ENCODE results near the gene RTL1. TPM values are rescaled to one million over a fixed set of nuclear protein-coding genes. Genes with fewer than 3 reads are reported as not detected.

The RTL1 gene
- total RNA-seq, 1 donor from 2014 or later: not detected

DNA sequence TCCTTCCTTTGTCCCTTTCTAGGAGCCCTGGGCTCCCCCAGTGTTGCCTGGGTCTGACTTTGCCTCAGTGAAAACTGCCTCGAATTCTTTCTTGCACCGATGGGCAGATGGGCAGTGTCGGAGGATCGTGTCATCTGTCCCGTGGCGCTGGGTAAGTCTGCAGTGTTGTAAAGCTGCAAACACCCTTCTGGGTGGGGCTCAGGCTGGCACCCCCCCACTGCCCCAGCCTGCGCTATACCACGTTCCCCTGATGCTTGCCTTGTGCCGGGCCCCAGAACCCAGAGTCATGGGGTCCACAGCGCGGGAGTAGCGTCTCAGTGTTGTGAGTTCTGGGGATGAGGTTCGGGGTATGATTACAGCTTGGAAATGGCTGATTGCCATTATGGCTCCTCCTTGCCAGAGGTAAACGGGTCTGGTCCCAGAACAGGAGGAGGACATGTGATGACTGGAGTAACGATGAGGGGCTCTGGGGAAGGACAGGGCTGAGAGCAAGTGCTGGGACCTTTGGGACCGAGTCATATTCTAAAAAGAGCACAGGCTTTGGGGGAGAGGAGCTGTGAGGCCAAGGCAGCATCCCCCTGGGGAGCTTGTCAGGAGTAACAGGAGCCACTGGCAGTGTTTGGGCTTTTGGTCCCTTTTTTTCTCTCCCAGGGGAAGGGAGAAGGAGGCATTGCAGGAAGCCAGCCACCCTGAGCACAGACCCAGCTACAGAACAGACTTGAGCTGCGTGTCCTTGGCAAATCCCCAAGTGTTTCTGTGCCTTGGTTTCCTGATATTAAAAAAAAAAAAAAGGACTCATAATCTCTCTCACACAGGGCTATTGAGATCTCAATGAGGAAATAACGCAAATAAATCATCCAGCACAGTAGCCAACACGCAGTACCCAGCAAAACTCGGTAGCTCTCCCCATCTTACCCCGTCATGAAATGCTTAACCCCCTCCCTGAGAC is 4.3 kb downstream of the RTL1 start:
- intact Hi-C loops (cut with micrococcal nuclease): no loop called here

DNA sequence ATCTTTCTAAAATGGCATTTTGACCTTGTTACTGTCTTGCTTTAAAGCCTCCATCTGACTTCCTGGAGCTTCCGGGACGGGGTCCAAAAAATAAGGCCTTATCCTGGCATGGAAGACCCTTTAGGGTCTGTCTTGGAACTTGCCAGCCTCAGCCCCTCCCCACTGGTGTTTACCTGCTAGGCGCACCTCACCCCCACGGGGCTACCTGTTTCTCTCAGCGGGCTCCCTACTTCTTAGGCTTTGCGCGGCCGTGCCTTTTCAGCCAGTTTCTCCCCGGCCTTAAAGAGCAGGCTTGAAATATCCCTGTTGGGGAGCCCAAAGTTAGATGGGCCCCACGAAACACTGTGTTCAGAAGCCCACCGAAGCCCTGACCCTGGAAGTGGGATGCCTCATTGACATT is 5.1 kb downstream of the RTL1 start:
- intact Hi-C loops (cut with micrococcal nuclease): no loop called here

DNA sequence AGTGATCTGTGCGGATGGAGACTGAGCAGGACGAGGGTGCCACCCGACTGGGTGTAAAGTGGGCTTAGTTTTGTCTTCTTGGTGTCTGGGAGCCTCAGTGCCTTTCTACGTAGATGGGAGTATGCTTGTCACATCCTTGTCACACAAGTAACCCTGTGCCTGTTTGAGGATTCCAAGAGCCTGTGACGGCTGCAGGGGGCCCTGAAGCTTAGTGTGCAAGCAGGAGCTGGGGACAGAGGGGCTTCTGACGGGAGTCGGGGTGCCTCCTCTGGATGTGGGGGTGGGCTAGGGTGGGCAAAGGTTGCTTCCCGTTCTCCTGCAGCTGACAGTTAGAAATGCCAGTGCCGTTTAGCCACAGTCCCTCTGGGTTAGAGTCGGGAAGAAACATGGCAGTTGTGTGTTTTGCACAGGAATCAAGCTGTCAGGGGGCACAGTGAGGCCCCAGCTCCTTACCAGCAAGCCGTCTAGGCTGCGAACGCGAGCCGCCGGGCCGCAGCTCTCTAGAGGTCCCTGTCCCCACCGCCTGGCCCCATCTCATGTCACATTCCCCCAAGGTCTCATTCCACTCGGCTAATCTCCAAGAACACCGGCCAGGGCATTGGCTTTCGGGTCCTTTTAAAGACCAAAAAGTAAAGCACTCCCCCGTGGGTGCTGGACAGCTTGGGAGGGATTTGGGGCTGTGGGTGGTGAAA is 7.0 kb downstream of the RTL1 start:
- intact Hi-C loops (cut with micrococcal nuclease): no loop called here

DNA sequence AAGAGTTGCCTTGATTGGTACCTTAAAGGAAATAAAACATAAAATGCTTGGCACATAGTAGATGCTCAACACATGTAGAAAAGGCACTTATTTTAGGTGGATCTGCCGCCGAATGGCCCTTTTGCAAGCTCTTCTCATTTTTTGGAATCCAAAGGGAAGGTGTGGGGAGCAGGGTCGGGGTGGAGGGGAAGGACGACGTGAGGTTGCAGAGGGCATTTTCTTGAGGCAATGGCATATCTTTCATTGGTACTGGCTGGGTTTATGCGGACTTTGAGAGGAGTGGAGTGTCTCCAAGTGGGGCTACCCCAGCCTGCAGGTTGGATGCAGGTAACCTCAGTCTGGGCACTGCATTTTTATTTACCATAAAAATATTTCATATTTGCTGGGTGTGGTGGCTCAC is 8.1 kb downstream of the RTL1 start:
- intact Hi-C loops (cut with micrococcal nuclease): no loop called here

DNA sequence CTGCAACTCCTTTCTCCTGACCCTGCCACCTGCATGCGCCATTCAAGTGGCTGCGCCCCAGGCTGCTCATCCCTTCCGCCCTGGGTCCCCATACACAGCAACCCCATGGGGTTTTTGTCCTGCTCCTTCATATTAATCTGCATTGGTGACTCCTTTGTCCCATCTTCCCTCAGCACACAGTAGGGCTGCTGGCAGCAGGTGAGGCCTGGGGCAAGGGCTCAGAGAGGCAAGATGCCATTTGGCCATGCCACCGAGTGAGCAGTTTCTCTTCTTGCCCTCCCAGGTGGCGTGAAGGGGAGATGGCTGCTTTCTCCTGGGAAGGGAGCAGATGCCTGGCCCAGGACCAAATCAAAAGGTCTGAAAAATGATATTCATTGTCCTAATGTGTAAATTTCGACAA is 9.1 kb downstream of the RTL1 start:
- intact Hi-C loops (cut with micrococcal nuclease): no loop called here

DNA sequence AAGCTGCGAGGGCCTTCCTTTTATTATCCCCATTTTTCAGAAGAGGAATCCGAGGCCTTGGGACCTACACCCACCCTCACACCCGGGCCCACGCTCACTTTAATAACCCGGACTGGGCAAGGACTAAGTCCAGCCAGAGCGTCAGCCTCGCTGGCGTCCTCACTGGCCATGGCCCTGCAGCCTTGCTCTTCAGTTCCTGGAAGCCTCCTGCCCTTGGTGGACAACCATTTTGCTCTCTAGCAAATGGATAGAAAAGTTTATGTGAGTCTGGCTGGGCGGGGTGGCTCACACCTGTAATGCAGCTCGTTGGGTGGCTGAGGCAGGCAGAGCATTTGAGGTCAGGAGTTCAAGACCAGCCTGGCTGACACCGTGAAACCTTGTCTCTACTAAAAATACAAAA is 9.8 kb downstream of the RTL1 start:
- intact Hi-C loops (cut with micrococcal nuclease): no loop called here

DNA sequence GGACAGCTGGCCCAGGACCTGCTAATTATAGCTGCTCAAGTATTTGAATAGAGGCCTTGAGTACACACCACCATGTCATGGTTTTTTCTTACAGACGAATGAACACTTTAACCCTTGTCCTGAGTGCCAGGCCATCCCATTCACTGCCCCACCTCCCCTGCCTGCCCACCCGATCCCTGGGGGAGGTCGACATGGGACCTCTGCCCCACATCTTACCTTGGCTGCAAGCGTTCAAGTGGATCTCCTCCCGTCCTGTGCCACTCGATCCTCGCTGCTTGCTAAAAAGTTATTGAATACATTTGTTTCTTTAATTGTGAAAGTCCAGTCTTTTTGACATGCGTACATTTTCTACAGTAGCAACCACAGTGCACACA is 10.3 kb downstream of the RTL1 start:
- intact Hi-C loops (cut with micrococcal nuclease): no loop called here

DNA sequence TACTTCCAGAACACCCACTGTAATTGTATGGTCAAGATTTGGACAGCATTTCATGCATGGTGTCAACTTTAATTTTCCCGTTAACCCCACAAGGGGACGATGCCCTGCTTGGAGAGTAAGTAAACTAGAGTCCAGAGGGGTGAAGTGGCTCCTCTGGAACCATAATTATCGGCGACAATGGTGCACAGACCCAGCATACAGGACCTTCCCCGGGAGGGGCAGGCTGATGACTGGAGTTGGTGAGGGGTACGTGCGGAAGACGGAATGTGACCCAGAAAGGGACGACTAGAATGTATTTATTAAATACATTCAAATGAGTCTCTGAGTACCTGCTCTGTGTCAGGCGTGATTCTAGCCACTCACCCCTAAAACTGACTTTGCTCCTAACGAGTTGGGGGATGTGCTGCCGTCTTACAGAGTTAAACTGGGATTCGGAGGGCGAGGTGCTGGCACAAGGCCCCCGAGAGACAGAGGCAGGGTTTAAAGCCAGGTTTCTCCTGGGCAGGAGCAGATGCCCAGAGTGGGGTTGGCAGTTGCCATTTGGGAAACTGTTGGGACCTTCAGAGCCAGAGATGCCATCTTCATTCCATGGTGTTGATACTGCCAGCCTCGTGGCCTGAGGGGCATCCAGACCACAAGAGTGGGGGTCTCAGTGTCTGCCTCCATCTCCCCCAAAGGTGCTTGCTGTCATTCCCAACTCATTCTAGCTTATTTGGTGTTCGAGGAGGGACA is 10.9 kb downstream of the RTL1 start:
- intact Hi-C loops (cut with micrococcal nuclease): no loop called here

DNA sequence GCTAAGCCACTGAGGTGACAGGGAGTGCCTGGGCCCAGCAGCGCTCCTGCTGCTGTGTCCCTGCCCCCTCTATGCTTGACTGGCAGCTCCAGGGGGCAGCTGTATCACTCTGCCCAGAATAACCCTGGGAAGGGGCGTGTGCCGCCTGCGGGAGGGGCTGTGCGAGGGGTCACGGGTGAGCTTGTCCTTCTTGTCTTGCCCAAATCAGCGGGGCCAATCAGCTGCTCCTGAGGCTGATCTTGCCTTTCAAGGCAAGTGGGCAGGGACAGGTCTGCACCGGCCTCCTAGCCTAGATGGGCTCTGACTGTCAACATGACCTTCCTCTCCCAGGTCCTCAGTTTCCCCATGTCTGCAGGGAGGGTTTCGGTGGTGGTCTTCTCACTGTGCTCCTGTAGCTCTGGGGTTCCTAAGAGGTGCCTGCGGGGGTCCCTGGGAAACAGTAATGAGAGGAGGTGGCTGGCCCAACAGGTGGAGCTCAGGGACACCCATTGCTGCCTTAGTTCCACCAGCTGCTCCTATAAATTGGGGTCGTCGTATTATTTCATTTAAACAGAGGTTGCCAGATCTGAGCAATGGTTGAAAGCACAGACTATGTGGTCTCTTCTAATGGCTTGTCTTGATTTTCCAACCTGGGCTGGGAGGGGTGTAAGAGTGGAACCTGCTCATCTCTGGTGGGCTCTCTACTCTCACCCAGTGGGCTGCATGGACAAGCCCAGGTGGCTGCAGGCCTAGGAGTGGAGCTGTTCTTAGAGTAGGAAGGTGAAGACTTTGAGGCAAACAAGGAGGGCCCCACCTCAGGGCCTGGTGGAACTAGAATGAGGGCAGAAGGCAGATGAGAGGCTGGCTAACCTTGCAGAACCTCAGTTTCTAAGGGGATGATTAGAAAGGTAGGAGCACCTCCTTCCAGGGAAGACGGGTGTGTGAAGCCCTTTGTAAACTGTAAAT is 11.7 kb downstream of the RTL1 start:
- intact Hi-C loops (cut with micrococcal nuclease): no loop called here

DNA sequence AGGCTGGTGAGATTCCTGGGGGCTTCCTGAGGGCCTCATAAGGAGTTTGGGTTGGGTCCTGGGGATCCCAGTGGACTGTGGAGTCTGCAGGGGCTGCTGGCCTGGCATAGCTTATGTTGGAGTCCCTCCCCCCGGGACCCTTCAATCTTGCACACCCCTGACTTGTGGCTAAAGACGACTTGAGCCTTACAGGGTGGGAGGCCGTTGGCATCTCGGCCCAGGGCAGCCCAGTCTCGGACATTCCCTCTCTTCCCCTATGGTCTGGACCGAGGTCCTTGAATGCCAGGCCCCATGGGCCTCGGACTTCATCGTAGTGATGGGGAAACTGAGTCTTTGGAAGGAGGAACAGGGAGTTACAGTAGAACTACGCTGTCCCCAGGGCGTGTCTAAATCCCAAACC is 12.5 kb downstream of the RTL1 start:
- intact Hi-C loops (cut with micrococcal nuclease): no loop called here

DNA sequence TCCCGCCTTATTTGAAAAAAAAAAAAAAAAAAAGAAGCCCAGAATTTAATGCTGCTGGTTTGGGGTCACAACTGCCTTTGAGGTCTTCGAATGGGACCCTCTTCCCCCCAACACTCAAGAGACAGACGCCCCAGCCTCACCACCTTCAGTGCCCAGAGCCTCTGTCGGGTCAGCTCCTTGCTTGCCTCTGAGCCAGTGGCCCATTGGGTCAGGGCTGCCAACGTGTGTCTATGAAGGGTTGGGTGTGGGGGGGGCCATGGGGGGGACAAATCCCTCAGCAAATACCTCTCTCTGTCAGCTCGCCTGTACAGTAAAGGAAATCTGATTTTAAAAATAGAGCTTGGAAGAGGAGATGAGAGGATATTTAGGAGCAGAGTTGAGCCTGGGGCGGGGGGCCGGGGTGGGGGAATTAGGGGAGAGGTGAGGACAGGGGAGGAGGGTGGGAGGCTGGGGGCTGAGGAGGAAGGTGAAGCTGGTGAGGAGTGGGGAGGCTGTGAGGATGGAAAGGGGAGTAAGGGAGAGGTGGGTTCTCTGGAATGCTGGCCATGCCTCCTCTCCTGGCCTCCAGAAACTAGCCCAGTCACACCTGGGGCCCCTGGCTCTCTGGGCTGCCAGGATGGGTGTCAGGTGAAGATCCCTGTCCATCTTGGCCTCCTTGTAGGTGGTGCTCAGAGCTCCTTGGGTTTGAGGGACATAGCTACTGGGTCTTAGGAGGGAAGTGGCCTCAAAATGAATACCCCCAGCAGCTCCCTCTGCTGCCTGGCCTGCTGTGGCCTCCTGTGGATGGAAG is 13.3 kb downstream of the RTL1 start:
- intact Hi-C loops (cut with micrococcal nuclease): no loop called here

DNA sequence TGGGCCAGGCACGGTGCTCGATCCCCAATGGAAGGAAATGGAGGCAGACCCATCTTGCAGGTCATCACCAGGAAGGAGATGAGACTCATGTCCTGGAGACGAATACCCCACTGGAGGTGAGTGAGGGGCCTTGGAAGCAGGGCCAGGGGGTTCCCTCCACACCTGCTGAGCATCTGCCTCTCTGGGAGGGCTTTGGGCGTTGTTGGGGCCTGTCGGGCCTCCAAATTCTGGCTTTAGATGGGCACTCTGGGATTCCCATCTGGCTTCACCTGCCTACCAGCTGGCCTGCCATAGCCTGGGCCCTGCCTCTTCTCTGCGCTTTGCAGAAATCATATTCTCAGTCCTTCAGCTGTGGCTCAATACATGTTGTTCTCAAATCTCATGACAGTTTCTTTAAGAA is 13.9 kb downstream of the RTL1 start:
- intact Hi-C loops (cut with micrococcal nuclease): no loop called here

DNA sequence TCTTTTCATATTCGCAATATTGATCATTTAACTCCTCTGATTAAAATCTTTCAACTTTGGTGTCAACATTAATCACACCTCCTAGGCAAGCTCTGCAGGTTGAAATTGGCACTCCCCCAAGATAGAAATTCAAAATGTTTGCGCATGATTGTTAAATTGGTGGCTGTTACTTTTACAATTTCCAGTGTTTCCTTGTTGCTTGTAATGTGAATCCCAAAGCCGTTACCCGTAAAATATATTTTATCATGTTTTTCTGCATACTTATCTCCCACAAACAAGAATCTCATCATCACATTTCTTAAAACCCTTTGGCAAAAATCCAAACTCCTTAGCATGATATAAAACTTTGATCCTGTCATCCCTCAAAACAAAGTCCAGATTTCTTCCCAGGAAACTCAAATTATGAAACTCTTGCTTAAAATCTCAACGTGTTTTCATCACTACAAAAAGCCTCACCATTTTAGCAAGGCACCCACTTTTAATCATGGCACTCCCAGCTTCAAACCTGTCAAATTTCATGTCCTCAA is 14.7 kb downstream of the RTL1 start:
- intact Hi-C loops (cut with micrococcal nuclease): no loop called here

DNA sequence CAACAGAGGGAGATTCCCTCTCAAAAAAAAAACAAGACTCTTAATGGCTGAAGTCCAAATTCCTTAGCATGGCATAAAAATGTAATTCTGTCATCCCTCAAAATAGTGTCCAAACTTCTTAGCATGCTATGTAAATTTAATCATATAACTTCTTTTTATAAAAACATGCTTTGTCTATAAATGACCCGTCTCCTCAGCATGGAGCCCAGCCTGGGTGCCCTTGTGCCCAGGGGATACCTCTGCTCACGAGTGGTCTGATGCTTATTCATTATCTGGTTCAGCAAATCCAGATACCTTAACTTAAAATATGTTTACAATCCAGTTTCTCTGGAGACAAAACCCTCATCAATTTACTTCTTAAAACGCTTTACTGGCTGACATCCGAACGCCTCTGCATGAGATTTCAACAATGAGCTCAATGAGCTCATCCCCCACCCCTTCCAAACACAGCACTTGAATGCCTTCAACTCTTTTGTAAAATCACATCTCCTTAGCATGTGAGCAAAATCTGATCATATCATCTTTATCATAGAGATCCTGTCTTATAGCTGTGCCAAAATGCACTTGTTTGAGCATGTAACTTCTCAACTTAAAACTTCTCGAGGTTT is 15.7 kb downstream of the RTL1 start:
- intact Hi-C loops (cut with micrococcal nuclease): no loop called here

DNA sequence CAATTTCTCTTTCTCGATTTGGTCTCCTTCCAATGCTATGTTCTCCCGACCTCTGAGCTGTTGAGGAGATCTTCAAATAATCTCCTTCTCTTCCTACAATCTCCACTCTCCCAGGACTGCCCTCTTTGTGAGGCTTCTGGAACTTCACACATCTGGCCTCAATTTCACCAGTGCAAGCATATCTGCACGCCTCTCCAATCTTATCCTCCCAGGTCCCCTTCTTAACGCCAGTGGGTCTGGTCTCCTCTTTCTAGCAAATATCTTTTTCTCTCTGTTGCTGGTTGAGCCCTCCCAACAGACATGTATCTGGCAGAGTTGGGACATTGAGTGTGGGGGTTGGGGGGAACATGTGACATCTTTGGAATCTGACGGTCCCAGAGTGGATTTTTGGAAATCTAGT is 17.9 kb downstream of the RTL1 start:
- intact Hi-C loops (cut with micrococcal nuclease): no loop called here

DNA sequence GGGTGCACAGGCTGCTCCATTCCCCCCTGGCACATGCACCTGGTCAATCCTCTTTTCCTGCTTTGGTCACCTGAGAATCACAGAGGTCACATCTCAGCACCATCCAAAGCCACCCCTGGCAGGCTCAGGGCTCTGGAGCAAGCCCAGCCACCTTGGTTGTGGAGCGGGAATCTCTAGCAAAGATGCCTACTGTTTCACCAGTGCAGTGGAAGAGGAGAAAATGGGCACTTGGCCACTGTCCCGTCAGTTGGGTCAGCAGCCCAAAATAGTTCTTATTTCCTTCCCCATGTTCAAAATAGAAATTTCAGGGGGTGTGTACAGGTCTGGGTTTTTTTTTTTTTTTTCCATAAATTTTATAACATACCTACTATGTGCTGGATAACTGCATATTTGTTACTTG is 18.3 kb downstream of the RTL1 start:
- intact Hi-C loops (cut with micrococcal nuclease): no loop called here

DNA sequence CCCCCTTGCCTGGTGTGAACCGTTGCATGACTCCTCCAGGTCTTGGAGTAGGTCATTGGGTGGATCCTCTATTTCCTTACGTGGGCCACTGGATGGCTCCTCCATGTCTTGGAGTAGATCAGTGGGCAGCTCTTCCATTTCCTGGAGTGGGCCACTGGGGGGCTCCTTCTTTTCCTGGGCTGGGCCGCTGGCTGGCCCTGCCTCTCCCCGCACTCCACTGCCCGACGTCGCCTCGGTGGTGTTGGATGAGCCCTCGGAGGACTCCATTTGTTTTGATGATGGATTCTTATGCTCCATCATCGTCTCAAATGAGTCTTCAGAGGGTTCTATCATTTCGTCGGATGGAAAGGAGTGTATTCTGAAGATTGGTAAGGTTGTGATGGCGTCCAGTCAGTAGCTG is 19.1 kb downstream of the RTL1 start:
- intact Hi-C loops (cut with micrococcal nuclease): no loop called here

DNA sequence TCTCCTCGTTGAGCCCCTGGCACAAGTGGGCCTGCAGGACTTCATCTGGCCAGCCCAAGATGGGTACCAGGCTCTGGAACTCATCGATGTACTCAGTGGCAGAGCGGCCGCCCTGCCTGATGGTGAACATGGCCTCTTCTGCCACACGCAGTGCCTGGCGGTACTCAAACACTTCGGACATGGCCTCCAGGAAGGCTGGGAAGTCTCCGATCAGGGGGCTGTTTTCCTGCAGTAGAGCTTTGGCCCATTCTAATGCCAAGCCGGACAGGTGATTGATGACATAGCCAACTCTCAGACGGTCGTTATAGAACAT is 19.8 kb downstream of the RTL1 start:
- intact Hi-C loops (cut with micrococcal nuclease): no loop called here

DNA sequence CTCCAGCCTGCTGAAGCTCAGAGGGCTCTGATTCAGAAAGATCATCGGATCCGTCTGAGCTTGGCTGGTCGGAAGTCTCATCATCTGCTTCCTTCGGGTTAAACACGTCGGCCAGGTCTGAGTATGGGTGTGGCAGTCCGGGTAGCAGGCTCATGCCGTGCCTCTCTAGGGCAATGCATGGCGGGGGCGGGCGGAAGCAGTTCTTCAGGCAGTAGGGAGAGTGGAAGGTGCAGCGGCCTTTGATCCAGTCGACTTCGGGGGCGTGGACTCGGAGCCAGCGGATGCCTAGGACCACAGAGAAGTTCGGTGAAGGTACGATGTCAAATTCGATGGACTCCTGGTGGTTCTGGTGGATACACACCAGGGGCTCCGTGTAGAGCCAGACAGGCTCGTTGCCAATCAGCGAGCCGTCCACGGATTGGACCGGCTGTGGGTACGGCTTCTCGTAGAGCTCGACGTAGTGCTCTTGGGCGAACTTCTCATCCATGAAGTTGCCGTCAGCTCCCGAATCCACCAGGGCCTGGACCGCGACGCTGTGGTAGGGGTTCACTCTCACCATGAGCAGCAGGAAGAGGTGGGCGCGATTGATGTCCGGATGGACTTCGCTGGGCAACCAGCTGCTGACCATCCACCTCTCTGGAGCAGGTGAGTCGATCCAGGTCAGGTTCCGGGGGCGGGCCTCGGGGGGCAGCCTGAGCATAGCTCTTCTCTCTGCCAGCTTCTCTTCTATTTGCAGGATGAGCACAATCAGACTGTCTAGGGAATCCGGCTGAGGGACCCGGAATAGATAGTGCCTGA is 20.3 kb downstream of the RTL1 start:
- intact Hi-C loops (cut with micrococcal nuclease): no loop called here

Measured in T-helper 2 cell treated with Interferon-gamma antibody and Interleukin-4, amounts not matched to agents 100 ng/mL and 5 ng/mL, for 36 hours (primary cell).